IPS DF 19.7 (cell line): ENCODE measurements around the gene CCDC195.
"Not testable (repeated sequence)": the region's sequence is repeated elsewhere in the genome, so short reads cannot be mapped to it uniquely, and the experiment has no call there.

Experiments
- DNase-seq: peaks from one replicate; pipeline ENCODE4 v3.0.0-alpha.2; 2013; ENCODE audit warnings: low read depth, low spot score

CCDC195 gene

DNA sequence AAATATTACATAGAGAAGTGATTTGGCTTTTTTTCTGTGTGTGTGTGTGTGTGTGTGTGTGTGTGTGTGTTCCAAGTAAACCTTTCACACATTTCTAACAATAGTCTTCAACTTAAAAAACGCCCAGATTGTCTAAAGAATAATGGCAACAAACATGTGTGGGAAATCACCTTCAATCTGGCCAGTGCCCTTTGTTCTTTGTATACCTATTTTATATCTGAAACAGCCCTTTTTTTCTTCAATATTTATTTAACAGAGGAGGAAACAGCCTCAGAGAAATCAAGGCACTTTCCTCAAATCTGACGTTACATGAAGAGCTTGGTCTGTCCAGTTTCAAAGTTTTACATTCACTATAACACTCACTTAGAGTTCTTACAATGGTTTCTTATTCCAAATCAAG, 25.3 kb downstream of the CCDC195 start:
- no peak for DNase-seq

DNA sequence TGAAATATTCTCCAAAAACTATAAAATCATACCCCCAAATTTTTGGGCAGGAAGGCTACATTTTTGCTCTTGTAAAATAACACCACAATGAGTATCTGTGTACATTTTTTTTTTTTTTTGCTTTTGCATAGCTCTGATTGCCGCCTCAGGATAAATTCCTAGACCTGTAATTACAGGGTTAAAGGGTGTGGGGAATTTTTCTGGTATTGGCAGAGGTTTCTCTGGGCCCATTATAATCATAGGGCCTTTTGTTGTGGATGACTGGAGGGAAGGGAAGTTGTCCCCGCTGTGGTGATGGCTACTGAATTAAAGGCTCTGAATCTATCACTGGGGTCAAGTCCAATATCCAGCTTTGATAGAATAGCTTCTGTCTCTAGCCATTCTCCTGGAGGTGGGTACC, 26.6 kb downstream of the CCDC195 start:
- DNase-seq = no peak

DNA sequence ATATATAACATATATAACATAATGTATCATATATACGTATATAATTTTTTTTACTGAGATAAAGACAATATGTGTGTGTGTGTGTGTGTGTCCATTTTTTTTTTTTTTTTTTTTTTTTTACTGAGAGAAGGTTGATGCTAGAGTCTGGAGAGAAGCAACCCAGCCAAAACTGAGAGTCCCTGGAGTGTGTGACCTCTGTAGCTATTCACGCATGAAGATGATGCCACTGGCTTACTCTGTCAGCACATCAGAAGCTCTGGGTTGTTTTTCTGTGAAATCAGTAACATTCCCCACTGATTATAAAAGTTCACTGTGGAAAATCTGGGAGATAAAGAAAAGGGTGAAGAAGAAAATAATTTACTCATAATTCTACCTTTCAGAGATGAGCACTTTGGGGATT, 27.2 kb downstream of the CCDC195 start:
- no peak for DNase-seq

DNA sequence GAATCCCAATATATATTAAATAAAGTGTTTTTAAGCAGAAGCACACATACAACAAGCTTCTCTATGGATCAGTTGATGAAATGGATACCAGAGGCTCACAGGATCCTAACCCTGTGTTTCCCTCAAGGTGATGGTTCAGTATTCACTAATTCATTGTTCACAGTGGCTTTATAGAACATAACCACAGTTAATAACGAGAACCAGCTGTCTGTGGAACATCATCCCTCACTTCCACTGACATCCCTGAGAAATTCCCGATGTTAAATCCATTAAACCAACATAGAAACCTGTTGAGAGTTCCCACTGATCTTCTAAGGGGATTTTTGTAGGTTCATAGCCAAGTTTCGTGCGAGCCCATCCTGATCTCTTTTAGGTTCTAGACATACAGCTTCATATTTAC, 29.0 kb downstream of the CCDC195 start:
- no peak for DNase-seq

DNA sequence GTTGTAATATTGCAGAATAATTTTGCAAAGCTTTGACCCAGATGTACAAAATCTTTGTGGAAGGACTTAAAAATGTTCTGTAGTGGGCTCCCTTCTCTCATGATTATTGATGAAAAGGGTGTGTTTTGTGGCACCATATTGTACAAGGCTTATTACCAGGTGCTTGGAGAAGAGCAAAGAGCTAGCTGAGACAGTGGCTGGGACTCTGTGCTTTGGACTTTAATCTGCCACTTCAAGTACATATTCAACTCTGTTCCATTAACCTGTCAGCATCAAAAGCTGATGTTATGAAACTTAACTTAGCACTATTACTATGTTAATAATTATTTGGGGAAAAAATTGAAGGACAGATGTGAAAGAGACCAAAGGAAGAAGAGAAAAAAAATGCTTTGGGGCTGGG, 31.0 kb downstream of the CCDC195 start:
- DNase-seq = no peak

DNA sequence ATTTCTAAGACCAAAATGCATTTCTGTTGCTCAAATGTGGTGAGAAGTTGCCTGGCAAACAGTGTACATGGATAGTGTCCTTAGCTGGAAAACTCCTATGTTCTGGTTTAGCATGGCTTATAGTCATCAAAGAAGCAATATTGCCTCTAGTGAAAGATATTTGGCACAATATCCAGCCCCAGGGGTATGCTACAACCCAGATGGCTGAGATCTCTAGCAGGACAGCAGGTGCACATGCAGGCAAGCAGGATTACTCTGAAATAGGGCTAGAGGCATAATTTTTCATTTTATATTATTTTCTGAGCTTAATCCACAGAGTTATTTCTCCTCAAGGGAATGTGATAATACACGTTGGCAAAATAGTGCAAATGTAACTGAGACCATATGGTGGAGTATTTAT, 34.0 kb downstream of the CCDC195 start:
- no peak for DNase-seq

DNA sequence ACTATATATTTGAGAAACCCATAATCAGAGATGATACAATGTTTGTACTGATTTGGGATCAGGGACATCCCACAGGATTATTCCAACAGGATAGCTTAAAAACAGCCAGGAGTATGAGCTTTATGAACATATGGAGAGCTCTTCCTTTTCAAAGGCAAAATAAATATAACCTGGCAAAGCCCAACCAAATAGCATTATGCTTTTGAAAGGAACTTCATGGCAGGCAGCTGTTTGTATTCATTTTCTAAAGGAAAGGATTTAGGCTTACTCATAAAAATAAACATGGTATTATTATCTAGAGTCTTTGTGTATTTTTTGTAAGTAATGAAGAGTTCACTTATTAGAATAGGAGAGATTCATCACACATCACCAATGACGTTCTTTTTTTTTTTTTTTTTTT, 44.4 kb downstream of the CCDC195 start:
- DNase-seq = no peak

DNA sequence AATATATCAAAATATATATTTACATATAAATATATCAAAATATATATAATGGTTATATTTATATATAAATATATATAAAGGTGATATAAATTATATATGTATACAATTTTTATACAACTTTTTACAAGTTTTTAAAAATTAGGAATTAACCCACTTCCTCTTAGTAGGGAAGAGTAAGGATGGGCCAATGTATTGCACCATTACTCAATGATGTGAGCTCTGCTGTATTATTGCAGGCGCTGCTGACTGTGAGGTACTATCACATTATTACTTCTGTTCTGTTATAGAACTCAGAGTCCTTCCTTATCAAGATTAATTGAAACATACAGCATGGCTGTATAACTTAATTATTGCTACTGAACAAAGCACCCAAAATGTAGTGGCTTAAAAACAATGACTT, 46.0 kb downstream of the CCDC195 start:
- DNase-seq = no peak

DNA sequence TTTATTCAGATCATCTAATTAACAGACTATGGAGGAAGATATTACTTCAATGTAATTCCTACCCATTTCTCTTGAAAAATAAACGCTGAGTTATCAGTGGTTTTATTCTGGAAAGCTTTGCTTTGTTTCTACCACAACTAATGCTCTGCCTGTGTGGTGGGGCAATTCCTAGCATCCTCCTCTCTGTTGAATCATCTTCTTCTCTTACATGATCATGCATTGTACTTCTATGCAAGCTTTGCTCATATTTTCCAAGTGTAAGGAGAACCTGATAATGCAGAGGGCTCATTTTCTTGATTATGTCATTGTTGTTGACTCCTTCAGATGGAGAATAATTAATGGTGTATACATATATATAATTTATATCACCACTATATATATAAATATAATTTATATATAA, 46.7 kb downstream of the CCDC195 start:
- DNase-seq = no peak

DNA sequence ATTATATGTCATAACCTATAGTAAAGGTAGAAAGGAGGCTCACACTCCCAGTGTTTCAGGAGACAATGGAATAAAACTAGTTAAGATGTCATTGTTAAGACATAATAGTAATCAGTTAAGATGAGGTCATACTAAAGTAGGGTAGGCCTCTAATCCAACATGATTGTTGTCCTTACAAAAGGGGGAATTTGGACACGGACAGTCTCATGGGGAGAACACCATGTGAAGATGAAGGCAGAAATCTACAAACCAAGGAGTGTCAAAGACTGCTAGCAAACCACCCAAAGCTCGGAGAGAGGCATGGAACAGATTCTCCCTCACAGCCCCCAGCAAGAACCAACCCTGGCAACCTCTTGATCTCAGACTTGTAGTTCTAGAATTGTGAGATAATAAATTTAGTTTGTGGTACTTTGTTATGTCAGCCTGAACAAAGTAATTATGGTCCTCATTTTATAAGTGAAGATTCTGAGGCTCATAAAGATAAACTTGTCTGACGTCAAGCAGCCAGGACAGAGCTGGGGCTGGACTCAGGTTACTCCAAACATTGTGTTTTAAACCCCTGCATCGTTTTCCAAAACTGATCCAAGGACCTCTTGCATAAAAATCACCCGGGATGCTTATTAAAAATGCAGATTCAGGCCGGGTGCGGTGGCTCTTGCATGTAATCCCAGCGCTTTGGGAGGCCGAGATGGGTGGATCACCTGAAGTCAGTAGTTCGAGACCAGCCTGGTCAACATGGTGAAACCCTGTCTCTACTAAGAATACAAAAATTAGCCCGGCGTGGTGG, 47.8 kb downstream of the CCDC195 start:
- DNase-seq = no peak

DNA sequence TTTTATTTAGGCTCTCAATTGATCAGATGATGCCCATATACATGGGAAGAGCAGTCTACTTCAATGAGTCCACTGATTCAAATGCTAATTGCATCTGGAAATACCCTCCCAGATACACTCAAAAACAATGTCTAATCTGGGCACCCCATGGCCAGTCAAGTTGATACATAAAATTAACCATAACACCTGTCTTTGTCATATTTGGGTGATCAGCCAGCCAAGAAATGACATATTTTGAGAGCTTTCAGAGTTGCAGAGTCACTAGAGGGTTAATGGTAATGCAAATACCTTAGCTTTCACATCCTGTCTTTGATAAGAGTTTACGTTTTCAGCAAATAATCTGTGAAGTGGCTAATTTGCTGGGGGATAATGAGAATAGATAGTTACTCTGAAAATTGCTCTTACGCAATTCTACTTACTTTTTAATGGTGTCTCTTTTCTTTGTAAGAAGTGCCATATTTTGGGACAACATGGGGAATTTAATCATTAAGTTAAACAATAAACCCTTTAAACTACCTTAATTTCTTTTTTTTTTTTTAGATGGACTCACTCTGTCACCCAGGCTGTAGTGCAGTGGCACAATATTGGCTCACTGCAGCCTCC, 49.1 kb downstream of the CCDC195 start:
- DNase-seq = no peak

DNA sequence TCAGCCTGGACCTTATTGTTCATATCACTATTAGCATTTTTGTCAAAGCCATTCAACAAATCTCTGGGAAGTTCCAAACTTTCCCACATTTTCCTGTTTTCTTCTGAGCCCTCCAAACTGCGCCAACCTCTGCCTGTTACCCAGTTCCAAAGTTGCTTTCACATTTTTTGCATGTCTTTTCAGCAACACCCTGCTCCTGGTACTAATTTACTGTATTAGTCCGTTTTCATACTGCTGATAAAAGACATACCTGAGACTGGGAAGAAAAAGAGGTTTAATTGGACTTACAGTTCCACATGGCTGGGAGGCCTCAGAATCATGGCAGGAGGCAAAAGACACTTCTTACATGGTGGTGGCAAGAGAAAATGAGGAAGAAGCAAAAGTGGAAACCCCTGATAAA, 52.8 kb downstream of the CCDC195 start:
- not testable (repeated sequence) for DNase-seq

DNA sequence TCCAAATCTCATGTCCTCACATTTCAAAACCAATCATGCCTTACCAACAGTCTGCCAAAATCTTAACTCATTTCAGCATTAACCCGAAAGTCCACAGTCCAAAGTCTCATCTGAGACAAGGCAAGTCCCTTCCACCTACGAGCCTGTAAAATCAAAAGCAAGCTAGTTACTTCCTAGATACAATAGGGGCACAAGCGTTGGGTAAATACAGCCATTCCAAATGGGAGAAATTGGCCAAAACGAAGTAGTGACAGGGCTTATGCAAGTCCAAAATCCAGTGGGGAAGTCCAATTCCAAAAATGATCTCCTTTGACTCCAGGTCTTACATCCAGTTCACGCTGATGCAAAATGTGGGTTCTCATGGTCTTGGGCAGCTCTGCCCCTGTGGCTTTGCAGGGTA, 54.5 kb downstream of the CCDC195 start:
- DNase-seq = not testable (repeated sequence)

DNA sequence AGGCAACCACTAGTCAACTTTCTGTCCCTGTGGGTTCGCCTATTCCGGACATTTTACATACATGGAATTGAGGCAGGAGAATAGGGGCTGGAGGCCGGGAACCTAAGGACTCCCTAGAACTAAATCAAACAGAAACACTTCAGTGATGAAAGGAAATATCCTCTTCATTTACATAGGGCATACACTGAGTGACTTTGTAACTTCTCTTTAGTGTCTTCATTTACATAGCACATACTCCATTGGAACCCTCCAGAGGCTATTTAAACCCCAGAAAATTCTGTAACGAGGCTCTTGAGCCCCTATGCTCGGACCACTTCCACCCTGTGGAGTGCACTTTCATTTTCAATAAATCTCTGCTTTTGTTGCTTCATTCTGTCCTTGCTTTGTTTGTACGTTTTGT, 56.5 kb downstream of the CCDC195 start:
- no peak for DNase-seq

DNA sequence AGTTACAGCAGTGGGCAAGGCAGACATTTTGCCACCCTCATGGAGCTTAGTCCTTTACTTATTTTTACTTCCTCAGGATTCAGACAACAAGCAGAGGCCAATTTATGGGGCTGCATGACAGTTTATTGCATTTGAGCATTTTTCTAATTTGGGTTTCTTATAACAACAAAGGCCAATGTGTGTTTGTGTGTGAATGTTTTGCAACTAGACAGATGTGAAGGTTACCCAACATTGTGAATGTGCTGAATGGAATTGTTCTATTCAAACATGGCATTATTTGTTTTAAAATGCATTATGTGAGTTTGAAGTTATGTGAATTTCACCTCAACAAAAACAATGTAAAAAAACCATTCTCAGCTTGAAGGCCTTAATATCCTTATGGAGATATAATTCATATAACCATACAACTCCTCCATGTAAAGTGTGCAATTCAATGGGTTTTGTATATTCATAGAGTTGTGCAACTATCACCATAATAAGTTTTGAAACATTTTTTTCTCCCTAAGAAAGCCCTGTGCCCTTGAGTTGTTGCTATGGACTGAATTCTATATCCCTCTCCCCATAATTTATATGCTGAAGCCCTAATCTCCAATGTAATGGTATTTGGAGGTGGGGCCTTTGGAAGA, 57.3 kb downstream of the CCDC195 start:
- DNase-seq = no peak

DNA sequence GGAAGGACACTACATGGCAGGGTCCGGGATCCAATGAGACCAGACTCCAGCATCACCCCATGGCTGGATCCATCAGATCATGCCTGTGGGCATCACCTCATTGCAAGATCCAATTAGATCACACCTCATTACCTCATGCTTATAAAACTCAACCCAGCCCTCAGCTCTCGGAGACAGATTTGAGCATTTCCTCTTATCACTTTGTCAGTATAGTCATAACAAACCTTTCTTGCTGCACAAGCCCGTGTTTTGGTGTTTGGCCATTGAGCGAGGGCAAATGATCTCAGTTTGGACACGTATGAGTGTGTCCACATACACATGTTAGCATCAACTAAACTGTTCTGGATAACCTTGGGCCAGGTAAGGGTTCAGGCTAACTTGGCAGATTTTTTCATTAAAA, 58.8 kb downstream of the CCDC195 start:
- DNase-seq = no peak

DNA sequence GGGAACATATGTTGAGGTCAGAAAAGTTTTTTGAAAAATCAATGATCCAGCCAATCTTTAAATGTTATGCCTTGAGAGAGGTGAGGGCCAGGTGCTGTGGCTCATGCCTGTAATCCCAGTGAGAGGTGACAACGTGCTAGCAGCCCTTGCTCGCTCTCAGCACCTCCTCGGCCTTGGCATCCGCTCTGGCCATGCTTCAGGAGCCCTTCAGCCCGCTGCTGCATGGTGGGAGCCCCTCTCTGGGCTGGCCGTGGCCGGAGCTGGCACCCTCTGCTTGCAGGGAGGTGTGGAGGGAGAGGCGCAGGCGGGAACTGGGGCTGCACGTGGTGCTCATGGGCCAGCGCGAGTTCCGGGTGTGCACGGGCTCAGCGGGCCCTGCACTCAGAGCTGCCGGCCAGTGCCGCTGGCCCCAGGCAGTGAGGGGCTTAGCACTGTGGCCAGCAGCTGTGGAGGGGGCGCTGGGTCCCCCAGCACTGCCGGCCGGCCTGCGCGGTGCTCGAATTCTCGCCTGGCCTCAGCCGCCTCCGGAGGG, 61.1 kb downstream of the CCDC195 start:
- DNase-seq = no peak
